ENCODE measurements around the gene TOR1A.

Gene TOR1A

GRCh38 chr9:129852579-129852978, 28.6 kb upstream of the TOR1A start:
- no peak for DNase-seq (ENCODE audit: low read depth, low spot score)

- DNase-seq (ENCODE audit: low read depth, low spot score): no peak
Measured at GRCh38 chr9:129851821-129852220, 27.9 kb upstream of the TOR1A start.

- DNase-seq (ENCODE audit: low read depth, low spot score): no peak
Measured at GRCh38 chr9:129850821-129851550, 27.1 kb upstream of the TOR1A start.

GRCh38 chr9:129849901-129850300, 26.0 kb upstream of the TOR1A start:
- no peak for DNase-seq (ENCODE audit: low read depth, low spot score)

- DNase-seq (ENCODE audit: low read depth, low spot score): no peak
Measured at GRCh38 chr9:129848712-129849441, 24.9 kb upstream of the TOR1A start.

GRCh38 chr9:129845373-129845772, 21.4 kb upstream of the TOR1A start:
- DNase-seq (ENCODE audit: low read depth, low spot score): no peak

GRCh38 chr9:129841071-129841470, 17.1 kb upstream of the TOR1A start:
- DNase-seq (ENCODE audit: low read depth, low spot score): no peak

- DNase-seq (ENCODE audit: low read depth, low spot score): no peak
Measured at GRCh38 chr9:129840034-129840433, 16.1 kb upstream of the TOR1A start.

- DNase-seq (ENCODE audit: low read depth, low spot score): no peak
Measured at GRCh38 chr9:129839324-129840023, 15.5 kb upstream of the TOR1A start.

- DNase-seq (ENCODE audit: low read depth, low spot score): no peak
Measured at GRCh38 chr9:129838707-129839259, 14.8 kb upstream of the TOR1A start.

- DNase-seq (ENCODE audit: low read depth, low spot score): no peak
Measured at GRCh38 chr9:129836311-129837007, 12.5 kb upstream of the TOR1A start.

GRCh38 chr9:129835860-129836223, 11.9 kb upstream of the TOR1A start:
- no peak for DNase-seq (ENCODE audit: low read depth, low spot score)

- peak; percentile 81 for DNase-seq (ENCODE audit: low read depth, low spot score)
Measured at GRCh38 chr9:129835128-129835859, 11.4 kb upstream of the TOR1A start, which contains the start of the genes C9orf78 and USP20. TSS of gene C9orf78 (minus strand) at chr9:129835275. CDS start at chr9:129835221, 54 bp downstream. TSS of gene USP20 (plus strand) at chr9:129835458. CDS start at chr9:129852556, 17,098 bp downstream.

- no peak for DNase-seq (ENCODE audit: low read depth, low spot score)
Measured at GRCh38 chr9:129834489-129835127, 10.7 kb upstream of the TOR1A start.

- DNase-seq (ENCODE audit: low read depth, low spot score): no peak
Measured at GRCh38 chr9:129832982-129833381, 9.0 kb upstream of the TOR1A start.

GRCh38 chr9:129828969-129829368, 5.0 kb upstream of the TOR1A start:
- DNase-seq (ENCODE audit: low read depth, low spot score): no peak

- DNase-seq (ENCODE audit: low read depth, low spot score): no peak
Measured at GRCh38 chr9:129828051-129828450, 4.1 kb upstream of the TOR1A start.

- DNase-seq (ENCODE audit: low read depth, low spot score): no peak
Measured at GRCh38 chr9:129826759-129827158, 2.8 kb upstream of the TOR1A start.

- no peak for DNase-seq (ENCODE audit: low read depth, low spot score)
Measured at GRCh38 chr9:129826344-129826743, 2.4 kb upstream of the TOR1A start.

- DNase-seq (ENCODE audit: low read depth, low spot score): no peak
Measured at GRCh38 chr9:129823542-129823934, 398 bp downstream of the TOR1A start.
